ENCODE results near the gene EIF4A3.

Gene EIF4A3

DNA sequence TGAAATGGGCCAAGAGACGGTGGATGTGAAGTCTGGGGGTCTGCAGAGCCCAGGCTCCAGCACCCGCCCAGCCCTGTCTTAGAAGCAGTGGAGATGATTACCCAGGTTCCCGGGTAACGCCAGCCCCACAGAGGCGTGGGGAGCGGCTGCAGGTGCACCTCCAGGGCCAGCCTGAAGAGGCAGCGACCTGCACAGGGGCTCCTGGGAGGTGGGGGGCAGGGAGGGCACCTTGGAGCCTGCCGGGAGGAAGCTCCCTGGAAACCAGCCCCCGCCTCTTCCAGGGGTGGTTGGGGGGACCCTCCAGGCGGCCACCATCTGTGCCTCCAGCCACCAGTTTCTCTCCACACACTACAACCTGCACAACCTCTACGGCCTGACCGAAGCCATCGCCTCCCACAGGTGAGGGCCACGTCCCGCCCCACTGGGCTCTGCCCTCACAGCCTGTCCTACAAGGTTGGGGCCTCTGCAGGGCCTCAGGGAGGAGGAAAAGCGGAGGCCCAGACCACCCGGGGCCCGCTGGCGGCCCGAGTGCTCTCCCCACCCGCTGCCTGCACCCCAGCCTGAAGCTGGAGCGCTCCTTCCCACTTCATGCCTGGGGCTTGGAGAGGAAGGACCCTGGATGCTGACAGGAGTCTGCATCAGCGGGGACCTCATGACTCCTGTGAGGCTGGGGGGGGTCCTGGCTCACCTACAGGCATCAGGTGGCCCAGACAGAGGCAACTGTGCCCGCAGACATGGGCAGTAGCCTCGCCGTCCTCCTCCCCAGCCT, 35.0 kb downstream of the EIF4A3 start:
- FAIRE-seq: no peak

DNA sequence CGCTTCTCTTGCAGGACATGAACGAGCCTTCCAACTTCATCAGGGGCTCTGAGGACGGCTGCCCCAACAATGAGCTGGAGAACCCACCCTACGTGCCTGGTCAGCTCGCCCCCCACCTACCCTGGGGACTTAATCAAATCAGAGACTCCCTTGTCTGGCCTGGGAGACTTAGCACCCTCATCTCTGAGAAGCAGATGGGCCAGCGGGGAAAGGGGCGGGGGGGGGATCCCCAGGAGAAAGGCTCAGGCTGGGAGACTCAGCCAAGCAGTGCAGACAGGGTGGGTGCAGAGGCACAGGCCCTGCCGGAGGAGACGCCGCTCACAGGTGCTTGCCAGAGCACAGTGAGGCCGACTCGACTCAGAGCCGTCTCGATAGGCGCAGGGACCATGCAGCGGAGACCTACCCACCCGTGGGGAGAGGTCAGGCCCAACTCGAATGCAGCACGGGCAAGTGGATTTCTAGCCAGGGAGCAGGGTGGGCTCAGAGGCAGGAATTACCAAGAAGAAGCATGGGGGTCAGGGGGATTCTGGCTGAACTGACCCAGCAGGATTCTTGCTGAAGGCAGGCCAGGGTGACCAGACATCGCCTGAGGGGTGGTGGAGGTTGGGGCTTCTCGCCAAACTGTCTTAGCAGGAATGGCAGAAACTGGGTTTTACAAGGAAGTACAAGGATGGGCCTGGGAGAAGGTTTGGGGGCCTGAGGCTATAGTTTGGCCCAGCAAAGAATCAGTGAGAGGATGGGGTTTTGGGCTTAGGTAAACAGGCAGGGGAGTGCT, 35.8 kb downstream of the EIF4A3 start:
- FAIRE-seq: no peak

DNA sequence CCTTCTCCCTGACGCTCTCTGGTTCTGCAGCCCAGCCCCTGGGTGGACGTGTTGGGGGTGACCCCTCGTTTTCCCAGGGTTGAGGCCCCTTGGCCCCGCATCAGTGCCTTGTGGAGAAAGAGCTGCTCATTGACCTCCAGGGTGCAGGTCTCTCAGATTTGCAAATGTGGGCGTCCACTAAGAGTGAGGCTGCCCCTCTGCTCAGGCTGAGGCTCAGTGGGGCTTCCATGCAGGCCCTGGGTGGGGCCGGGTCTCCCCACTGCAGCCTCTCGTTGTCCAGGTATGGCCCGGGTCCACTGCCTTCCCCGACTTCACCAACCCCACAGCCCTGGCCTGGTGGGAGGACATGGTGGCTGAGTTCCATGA, 36.5 kb downstream of the EIF4A3 start:
- FAIRE-seq: no peak

DNA sequence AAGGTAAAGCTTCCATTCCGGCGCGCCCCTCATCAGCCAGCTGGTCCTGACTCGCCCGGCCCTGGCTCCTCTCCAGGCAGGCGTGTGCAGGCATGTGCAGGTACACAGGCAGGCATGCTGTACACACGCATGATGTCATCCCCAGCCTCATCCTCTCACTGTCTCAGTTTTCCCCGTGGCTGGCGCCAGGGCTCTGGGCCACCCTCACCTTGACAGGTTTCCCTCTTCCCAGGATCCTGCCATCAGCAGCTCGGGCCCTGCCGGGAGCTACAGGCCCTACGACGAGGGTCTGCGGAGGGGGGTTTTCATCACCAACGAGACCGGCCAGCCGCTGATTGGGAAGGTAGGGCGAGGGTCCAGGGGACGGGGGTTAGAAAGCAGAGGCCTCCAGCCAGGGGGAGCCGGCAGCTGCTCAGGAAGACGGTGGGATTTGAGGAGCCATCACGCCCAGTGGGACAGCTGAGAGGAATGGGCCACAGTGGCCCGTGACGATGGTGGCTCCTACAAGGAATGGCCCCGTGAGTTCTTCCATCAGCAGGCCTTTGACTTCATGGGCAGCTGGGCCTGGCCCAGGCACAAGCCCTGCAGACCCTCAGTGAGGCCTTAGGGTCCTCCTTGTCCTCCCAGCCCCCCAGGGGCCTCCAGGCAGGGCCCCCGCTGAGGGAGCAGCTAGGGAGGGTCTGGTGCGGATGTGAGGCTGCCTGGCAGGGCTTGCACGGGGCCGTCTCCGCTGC, 37.0 kb downstream of the EIF4A3 start:
- FAIRE-seq: no peak

DNA sequence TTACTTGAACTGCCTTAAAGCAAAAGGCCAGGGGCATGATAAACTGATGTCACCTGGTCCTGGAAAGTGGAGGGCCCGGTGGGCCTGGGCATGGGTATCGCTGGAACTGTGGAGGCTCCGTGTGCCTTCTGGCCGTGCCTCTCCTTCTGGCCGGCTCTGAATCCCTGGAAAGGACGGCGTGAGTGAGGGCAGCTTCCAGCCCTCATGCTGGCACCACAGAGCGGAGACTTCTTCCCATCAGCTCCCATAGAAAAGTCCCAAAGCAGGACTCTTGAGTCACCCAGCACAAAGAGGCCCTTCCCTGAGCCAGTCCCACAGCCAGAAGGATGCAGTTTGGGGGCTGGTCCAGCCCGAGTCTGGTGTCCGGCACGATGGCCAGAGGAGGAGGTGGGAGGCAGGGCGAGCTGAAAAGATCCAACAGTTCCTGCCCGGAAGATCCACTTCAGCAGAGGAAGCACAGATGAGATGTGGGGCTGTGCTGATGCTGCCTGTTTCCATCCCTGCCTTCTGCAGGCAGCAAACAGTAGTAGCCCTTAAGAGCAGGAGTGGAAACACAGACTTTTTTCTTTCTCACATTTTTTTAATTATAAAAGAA, 37.8 kb downstream of the EIF4A3 start:
- no peak for FAIRE-seq

DNA sequence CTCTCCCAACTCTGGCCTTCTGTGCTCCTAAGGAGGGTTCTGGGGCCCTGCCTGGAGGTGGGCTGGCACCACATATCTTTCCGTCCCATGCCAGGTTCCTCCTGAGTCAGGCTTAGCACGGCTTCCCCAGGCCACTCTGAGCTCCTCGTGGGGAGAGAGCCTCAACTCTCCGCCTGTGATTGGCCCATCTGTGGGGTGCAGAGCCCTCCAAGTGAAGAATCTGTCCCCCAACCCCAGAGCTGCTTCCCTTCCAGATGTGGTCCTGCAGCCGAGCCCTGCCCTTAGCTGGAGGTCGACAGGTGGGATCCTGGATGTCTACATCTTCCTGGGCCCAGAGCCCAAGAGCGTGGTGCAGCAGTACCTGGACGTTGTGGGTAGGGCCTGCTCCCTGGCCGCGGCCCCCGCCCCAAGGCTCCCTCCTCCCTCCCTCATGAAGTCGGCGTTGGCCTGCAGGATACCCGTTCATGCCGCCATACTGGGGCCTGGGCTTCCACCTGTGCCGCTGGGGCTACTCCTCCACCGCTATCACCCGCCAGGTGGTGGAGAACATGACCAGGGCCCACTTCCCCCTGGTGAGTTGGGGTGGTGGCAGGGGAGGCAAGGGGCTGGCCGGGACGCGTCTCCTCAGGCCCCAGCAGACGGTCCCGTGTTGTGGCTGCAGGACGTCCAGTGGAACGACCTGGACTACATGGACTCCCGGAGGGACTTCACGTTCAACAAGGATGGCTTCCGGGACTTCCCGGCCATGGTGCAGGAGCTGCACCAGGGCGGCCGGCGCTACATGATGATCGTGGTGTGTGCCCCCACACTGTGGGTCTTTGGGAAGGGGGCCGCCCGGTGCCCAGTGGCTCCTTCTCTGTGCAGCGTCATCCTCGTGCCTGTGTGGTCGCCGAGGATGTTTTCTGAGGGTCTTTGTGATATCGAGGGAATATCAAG, 38.6 kb downstream of the EIF4A3 start:
- FAIRE-seq: no peak

DNA sequence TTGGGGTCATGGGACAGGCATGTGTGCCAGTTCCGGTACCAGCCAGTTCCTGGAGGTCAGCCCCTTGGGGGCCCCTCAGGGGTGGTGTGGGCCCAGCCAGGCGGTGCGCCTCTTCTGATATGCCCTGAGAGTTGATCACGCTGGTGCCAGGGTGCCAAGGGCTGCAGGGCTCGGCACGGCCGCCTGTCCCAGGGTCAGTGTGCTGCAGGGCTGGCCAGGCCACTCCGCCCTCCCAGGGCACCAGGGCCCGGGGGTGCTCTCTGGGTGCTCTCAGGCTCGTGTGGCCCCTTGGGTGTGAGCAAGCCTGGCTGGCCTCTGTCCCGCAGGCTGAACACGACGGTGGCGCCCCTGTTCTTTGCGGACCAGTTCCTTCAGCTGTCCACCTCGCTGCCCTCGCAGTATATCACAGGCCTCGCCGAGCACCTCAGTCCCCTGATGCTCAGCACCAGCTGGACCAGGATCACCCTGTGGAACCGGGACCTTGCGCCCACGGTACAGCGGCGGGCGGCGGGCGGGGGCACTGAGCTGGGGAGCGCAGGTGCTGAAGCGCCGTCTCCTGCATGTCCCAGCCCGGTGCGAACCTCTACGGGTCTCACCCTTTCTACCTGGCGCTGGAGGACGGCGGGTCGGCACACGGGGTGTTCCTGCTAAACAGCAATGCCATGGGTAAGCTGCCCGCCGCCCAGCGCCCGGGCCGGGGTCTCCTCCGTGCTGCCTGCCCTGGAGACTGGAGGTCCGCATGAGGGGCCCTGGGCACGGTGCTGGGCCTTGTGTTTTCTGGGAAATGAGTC, 39.5 kb downstream of the EIF4A3 start:
- FAIRE-seq: no peak

DNA sequence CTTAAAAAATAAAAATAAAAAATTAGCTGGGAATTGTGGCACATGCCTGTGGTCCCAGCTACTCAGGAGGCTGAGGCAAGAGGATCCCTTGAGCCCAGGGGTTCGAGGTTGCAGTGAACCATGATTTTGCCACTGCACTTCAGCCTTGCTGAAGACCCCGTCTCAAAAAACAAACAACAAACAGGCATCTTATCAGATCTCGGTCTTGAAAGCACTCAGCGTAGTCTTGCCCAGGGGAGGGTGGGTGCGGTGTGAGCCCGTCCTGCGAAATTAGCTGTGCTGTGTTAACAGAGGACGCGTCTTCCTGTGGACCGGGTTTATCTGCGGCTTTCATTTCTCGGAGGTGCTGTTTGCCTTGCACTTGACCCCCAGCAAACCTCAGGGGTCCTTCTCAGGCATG, 40.2 kb downstream of the EIF4A3 start:
- FAIRE-seq: no peak

DNA sequence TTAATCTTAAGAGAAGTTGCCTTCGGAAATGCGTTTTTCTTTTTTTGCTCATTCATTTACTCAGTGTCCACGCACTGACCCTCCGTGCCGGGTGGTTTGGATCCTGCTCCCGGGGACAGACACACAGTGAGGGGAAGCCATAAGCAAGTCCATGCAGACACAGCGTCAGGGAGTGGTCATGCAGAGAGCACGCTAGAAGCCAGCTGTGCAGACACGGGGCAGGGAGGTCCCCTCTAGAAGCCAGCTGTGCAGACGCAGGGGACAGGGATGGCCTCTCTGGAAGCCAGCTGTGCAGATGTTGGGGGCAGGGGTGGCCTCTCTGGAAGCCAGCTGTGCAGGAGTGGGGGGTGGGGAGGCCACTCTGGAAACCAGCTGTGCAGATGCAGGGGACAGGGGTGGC, 40.8 kb downstream of the EIF4A3 start:
- no peak for FAIRE-seq

DNA sequence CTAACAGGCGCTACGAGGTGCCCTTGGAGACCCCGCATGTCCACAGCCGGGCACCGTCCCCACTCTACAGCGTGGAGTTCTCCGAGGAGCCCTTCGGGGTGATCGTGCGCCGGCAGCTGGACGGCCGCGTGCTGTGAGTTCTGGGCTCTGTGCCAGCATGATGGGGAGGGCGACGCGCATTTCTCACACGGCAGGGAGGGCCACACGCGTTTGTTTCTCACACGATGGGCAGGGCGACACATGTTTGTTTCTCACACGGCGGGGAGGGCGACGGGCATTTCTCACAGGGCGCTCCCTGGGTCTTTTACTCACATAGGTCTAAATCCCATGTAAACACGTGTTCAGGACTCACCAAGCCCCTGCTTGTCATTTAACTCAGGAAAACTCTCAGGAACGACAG, 41.2 kb downstream of the EIF4A3 start:
- FAIRE-seq: no peak

DNA sequence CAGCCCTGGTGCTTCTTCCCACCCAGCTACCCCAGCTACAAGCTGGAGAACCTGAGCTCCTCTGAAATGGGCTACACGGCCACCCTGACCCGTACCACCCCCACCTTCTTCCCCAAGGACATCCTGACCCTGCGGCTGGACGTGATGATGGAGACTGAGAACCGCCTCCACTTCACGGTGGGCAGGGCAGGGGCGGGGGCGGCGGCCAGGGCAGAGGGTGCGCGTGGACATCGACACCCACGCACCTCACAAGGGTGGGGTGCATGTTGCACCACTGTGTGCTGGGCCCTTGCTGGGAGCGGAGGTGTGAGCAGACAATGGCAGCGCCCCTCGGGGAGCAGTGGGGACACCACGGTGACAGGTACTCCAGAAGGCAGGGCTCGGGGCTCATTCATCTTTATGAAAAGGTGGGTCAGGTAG, 42.0 kb downstream of the EIF4A3 start:
- no peak for FAIRE-seq

DNA sequence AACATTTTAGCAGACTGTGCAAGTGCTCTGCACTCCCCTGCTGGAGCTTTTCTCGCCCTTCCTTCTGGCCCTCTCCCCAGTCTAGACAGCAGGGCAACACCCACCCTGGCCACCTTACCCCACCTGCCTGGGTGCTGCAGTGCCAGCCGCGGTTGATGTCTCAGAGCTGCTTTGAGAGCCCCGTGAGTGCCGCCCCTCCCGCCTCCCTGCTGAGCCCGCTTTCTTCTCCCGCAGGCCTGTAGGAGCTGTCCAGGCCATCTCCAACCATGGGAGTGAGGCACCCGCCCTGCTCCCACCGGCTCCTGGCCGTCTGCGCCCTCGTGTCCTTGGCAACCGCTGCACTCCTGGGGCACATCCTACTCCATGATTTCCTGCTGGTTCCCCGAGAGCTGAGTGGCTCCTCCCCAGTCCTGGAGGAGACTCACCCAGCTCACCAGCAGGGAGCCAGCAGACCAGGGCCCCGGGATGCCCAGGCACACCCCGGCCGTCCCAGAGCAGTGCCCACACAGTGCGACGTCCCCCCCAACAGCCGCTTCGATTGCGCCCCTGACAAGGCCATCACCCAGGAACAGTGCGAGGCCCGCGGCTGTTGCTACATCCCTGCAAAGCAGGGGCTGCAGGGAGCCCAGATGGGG, 42.5 kb downstream of the EIF4A3 start:
- FAIRE-seq: no peak

DNA sequence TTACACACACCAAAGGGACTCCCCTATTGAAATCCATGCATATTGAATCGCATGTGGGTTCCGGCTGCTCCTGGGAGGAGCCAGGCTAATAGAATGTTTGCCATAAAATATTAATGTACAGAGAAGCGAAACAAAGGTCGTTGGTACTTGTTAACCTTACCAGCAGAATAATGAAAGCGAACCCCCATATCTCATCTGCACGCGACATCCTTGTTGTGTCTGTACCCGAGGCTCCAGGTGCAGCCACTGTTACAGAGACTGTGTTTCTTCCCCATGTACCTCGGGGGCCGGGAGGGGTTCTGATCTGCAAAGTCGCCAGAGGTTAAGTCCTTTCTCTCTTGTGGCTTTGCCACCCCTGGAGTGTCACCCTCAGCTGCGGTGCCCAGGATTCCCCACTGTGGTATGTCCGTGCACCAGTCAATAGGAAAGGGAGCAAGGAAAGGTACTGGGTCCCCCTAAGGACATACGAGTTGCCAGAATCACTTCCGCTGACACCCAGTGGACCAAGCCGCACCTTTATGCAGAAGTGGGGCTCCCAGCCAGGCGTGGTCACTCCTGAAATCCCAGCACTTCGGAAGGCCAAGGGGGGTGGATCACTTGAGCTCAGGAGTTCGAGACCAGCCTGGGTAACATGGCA, 43.4 kb downstream of the EIF4A3 start:
- FAIRE-seq: no peak

DNA sequence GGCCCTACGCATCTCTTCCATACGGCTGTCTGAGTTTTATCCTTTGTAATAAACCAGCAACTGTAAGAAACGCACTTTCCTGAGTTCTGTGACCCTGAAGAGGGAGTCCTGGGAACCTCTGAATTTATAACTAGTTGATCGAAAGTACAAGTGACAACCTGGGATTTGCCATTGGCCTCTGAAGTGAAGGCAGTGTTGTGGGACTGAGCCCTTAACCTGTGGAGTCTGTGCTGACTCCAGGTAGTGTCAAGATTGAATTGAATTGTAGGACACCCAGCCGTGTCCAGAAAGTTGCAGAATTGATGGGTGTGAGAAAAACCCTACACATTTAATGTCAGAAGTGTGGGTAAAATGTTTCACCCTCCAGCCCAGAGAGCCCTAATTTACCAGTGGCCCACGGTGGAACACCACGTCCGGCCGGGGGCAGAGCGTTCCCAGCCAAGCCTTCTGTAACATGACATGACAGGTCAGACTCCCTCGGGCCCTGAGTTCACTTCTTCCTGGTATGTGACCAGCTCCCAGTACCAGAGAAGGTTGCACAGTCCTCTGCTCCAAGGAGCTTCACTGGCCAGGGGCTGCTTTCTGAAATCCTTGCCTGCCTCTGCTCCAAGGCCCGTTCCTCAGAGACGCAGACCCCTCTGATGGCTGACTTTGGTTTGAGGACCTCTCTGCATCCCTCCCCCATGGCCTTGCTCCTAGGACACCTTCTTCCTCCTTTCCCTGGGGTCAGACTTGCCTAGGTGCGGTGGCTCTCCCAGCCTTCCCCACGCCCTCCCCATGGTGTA, 44.1 kb downstream of the EIF4A3 start:
- no peak for FAIRE-seq

DNA sequence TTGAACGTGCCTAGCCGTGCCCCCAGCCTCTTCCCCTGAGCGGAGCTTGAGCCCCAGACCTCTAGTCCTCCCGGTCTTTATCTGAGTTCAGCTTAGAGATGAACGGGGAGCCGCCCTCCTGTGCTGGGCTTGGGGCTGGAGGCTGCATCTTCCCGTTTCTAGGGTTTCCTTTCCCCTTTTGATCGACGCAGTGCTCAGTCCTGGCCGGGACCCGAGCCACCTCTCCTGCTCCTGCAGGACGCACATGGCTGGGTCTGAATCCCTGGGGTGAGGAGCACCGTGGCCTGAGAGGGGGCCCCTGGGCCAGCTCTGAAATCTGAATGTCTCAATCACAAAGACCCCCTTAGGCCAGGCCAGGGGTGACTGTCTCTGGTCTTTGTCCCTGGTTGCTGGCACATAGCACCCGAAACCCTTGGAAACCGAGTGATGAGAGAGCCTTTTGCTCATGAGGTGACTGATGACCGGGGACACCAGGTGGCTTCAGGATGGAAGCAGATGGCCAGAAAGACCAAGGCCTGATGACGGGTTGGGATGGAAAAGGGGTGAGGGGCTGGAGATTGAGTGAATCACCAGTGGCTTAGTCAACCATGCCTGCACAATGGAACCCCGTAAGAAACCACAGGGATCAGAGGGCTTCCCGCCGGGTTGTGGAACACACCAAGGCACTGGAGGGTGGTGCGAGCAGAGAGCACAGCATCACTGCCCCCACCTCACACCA, 44.8 kb downstream of the EIF4A3 start:
- FAIRE-seq: no peak

DNA sequence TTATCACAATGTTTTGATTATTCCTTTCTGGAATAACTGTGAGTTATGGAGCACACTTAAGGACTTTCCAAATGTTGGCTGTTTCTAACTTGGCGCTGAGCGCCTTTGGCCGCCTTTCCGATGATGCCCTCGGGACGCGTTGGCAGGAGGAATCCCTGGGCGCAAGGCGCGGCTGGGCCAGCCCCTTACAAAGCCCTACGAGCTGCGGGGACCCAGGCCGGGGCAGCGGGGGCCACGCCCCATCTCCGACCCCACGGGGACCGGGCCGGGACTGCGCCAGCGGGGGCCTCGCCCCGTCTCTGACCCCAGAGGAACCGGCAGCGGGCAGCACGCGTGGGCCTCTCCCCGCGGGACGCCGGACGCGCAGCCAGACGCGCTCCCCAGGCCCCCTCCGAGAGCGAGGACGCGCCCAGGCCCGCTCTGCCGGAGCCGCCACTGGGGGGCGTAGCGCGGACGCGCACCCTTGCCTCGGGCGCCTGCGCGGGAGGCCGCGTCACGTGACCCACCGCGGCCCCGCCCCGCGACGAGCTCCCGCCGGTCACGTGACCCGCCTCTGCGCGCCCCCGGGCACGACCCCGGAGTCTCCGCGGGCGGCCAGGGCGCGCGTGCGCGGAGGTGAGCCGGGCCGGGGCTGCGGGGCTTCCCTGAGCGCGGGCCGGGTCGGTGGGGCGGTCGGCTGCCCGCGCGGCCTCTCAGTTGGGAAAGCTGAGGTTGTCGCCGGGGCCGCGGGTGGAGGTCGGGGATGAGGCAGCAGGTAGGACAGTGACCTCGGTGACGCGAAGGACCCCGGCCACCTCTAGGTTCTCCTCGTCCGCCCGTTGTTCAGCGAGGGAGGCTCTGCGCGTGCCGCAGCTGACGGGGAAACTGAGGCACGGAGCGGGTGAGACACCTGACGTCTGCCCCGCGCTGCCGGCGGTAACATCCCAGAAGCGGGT, 45.6 kb downstream of the EIF4A3 start, which contains the start of gene GAA:
TSS of gene GAA (plus strand) at position 571 of the 935 bp plus-strand sequence. CDS start 3,006 bp downstream, outside the sequence.
- FAIRE-seq: no peak

DNA sequence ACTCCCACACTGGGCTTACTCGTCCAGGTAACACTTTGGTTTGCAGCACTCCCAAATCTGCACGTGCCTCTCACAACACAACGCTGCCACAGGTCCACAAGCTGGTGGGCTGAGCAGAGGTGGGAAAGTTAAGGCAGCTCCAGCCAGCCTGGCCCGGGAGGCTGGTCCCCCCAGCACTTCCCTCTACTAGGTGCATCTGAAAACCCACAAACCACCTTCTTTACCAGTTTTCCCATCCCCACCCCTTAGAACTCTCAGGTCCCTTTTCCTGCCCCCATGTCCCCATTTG, 46.9 kb downstream of the EIF4A3 start:
- FAIRE-seq: no peak
